GM18873 (cell line): ENCODE results near the gene MYOF.

Experiments used
- ATAC-seq: cut with Tn5 transposase; IDR thresholded peaks from one replicate; pipeline ENCODE4 v1.9.1; 2021; ENCODE audit warnings: mild to moderate bottlenecking, moderate library complexity, moderate number of reproducible peaks; ENCODE audit not compliant: unreplicated experiment, low FRiP score

MYOF gene

GRCh38 chr10:93404048-93404354 lies 78.1 kb downstream of the MYOF start:
- ATAC-seq, result no peak

- no peak for ATAC-seq
Observed at GRCh38 chr10:93403152-93404047, 78.7 kb downstream of the MYOF start.

DNA sequence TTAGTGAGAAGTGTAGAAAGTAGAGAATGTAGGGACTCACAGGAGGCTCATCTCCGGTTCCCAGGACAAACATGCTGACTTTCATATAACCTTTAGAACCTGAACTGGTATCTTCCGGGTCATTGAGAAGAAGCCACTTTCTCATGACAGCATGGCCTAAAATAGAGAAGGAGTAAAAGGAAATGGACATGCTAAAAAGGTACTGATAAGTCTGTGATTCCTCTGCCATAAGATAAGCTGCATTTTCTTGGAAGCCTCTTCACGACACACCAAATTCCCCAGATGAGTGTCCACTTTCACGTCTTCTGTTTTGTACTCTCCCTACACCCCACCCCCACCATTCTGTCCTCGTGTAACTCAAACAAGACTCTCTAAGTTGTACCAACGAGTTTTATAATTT lies 79.9 kb downstream of the MYOF start:
- no peak for ATAC-seq

GRCh38 chr10:93398528-93398927 lies 83.6 kb downstream of the MYOF start:
- ATAC-seq, result no peak

DNA sequence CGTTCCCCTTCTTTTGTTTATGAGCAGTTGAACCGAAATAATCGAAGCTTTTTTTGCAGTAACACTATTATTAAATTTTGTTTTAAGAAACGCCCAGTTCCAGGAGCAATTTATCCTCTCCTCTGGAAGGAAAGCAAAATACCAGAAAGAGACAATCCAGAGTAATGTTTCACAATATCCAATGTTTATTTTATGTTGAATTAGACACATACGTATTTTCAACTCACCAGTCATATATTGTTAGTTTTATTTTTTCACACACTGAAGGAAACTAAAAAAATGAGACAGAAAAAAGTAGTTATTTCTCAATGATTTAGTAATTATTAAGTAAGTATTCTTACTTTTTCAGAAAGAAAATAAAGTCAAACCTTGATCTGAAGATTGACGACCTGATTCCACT lies 85.1 kb downstream of the MYOF start:
- ATAC-seq, result no peak

DNA sequence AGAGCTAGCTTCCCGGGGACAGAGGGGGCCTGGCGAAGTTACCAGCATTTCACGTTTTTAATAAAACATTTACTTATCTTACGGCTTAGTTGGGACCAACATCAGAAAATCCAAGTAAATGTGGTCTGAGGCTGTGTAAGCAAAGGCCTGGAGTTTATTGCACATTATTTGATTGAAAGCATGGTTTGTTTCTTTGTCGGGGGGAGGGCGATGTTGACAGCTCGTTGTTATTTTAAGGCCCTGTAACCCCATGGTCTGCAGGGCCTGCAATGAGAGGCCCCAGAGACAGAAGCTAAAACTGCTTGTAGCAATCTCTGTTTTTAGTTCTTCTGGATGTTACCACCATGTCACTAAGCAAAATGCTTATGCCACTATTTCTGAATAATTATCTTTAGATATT lies 88.9 kb downstream of the MYOF start:
- no peak for ATAC-seq

DNA sequence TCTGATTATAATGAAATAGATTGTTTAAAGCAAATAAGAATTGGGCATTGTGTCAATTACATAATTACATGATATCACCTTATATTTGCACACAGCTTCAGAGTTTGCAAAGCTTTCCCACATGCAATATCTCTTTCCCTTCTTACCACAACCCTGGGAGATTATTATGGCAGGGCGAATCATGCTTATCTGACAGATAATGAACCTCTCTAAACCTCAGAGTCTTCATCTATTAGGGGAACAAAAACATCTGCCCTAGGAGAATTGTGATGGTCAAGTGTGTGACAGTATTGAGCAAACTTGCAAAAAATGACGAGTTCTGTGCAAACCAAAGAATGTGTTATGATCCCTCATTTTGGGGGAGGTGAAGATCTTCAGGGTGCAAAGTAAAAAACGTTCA lies 90.0 kb downstream of the MYOF start:
- ATAC-seq, result no peak

GRCh38 chr10:93390306-93391090 lies 91.6 kb downstream of the MYOF start:
- no peak for ATAC-seq

GRCh38 chr10:93386631-93387369 lies 95.3 kb downstream of the MYOF start:
- ATAC-seq, result no peak

DNA sequence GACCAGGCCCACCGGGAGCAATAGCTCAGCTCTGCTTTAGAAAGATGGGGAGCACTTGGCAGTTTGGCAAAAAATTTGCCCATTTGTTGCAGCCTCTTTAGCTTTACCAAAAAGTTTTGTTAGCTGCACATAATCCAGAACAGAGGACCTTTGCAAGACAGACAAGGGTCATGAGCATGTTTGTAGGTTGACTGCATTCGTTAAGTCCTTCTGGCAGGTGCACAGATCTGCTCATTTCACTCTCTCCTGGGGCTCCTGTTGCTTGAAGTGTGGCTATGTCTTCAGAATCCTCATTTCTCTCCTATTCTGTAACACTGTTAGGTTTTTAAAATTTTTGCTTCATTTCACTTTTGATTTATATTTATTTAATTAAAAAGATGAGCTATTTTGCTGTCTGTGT lies 96.8 kb downstream of the MYOF start:
- ATAC-seq, result no peak

DNA sequence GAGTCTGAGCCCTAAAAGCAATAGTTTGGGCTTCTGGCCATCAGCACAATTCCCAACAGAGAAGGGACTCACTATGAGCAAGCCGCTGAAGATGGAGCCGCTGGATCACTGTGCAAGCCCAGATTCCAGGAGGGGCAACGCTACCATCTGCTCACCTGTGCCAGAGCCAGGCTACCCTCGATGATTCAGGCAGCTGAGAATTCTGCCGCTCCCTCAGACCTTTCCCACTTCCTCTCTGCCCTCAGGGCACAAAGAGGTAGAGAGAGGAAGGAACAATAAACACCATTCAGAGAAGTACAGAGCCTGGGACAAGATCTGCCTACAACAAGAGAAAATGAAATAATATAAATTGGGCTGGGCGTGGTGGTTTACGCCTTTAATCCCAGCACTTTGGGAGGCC lies 98.1 kb downstream of the MYOF start:
- no peak for ATAC-seq

GRCh38 chr10:93383562-93383981 lies 98.6 kb downstream of the MYOF start:
- ATAC-seq, result no peak

DNA sequence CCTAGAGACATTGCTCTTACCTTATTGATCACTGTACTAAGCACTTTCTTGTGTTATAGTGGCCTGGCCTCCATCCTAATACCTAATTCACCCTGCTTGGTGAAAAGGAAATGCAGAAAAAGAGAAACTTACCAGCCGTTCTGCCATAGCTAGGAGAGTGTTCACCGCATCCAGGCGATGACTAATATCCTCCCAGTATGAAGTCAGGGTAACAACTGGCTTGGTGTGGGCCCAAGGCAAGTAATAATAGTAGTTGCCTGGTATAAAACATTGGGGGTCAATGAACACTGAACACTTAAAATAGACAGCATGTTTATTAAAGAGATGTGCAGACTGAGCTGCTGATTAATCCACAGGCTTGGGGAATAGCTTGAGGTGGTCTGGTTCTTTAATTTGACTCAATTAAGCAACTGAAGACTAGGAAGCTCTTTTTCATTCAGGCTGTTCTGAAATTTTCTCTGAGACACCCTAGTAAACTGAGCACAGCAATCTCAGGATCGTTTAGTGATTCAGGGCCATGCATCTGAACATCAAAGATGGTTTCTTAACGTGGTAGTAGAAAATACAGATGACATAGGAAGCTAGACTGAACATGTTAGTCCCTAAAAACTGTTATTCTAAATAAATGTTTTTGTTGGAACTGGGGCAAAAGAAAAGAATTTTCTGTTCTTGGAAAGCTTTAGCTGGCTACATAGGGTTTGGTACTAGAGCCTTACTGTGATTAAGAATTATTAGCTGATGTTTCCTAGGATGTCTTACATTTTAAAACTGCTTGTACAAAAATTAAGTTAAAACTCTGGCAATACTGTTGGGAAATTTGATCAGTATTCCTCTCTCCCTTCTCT lies 102.2 kb downstream of the MYOF start:
- ATAC-seq, result no peak

- ATAC-seq, result no peak
Observed at GRCh38 chr10:93378997-93379730, 103.0 kb downstream of the MYOF start.

GRCh38 chr10:93378039-93378438 lies 104.1 kb downstream of the MYOF start:
- no peak for ATAC-seq

- ATAC-seq, result no peak
Observed at GRCh38 chr10:93376372-93377293, 105.5 kb downstream of the MYOF start.

DNA sequence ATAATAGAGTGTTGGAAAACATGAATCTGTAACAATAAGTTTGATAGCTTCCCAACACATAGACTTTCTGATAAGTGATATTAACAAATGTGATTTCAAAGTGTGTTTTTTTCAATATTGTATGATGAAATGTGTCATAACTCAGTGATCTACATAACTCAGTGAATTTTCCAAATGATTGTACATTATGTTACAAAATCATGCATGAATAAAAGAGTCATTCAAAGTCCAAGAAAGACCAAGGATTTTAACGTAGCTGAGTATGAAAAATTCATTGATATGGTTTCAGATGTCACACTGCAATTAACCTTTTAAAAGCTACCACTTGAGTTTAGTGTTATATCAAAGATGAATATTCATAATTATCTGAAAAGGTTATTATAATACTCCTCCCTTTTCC lies 111.2 kb downstream of the MYOF start:
- ATAC-seq, result no peak

DNA sequence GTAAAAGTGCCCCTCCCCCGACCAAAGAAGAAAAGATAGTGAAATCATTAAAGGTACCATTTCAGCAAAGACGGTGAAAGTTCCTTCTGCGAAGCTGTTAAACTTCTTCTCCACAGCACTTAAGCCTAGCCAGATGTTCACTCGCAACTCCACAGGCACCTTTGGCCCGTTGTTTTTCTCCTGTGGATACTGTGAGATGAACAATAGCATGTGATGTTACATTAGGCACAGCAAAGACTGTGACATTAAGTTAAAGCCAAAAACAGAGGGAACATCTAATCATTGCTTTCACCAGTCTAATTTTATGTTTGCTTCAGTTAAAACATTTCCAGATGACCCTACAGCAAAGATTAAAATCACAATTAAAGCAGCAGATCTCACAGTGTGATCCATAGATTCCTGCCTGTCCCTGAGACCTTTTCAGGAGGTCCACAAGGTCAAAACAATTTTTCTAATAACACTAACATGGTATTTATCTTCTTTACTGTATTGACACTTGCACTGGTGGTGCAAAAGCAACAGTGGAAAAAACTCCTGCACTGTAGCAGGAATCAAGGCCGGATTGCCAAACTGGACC lies 112.5 kb downstream of the MYOF start:
- ATAC-seq, result no peak
